HG02885 (cell line): ENCODE measurements around the gene ATXN1.
A peak's percentile ranks its signal among the peaks of the same experiment; 100 is the strongest.
"Not testable (repeated sequence)": the region's sequence is repeated elsewhere in the genome, so short reads cannot be mapped to it uniquely, and the experiment has no call there.

ENCODE experiments used
- ATAC-seq: cut with Tn5 transposase; IDR thresholded peaks from one replicate; pipeline ENCODE4 v1.9.1; 2021; ENCODE audit warnings: mild to moderate bottlenecking; ENCODE audit not compliant: unreplicated experiment, poor library complexity

ATXN1 gene

GRCh38 chr6:16282370-16282769 lies 478.9 kb downstream of the ATXN1 start:
- no peak for ATAC-seq

GRCh38 chr6:16279243-16279642 lies 482.0 kb downstream of the ATXN1 start:
- no peak for ATAC-seq

DNA sequence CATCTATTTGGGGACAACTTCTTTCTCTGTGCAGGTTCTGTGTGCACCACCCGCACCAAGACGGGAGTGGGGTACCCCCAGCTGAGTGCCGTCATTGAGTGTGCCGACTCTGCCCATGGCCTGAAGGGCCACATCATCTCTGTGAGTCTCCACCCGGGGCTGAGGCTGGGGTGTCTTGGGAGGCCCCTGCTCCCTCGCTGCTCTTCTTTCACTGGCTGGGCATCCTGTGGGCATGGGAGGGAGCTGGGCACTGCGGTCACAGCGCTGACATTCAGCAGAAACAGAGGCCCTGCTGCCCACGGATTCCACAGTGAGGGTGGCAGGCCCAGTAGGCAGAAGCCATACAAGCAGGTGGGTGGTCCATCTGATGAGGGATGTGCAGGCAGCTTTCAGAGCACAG lies 482.5 kb downstream of the ATXN1 start:
- no peak for ATAC-seq

DNA sequence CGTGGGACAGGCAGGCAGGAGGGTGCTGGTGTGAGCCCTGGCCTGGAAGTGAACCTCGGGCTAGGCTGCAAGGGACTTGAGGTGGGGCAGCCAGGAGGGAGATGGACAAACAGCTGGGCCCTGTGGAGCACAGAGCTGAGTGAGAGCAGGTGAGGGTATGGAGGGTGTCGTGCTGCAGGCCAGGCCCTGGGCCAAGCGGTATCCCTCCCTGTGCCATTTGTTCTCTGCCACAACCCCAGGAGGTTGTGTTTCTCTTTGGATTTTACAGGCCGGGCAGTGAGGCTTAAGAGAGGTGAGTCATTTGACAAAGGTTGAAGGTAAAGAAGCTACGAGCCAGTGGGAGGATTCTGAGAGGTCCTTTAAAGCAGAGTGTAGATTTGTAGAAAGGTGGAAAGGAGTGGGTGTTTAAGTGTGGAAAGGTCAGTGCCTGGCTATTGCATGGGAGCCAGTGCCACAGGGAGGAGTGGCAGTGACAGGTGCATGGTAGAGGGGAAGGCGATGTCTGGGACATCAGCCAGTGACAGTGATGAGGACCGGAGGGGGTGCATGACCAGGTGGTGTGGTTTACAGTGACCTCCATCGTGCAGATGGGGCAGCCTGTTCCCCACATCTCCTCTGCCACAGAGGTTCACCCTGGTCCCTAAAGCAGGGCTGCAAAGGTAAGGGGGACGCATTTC lies 483.1 kb downstream of the ATXN1 start:
- ATAC-seq, result no peak

DNA sequence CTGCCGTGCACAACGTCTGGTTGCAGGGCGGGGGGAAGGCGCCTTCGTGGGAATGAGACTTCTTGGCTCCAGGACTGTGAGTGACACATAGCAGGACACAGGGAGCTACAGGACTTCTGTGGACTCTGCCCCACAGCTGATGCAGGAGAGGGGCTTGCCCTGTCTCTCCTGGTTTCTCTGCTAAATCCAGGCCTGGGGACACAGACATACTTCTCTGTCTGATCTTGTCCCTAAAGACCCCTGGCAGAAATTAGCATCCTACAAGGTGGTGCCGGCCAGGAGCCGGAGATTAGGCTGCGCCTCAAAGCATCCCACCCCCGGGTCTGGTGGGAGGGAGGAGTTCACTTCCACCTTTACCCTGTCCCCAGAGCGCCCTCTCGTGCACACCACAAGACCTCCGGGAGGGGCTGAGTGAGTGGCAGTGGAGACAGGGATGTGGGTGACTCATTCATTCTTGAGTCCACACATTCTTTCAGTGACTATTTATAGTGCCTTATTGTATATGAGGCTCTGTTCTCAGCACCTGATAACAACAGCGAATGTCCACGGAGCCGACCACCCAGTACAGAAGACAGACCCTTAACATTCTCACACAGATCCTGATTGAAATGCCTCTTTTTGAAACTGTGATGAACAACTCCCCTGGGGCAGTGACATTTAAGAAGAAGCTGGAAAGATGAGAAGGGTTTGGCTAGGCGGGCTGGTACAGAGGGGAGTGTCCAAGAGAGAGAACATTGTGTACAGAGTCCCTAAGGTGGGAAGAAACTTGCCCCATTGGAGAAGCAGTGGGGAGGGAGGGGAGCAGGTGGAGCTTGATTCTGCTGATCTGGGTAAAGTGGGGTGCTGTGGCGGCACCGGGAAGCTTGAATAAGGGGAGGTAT lies 483.9 kb downstream of the ATXN1 start:
- peak; percentile 59 for ATAC-seq

- no peak for ATAC-seq
Observed at GRCh38 chr6:16274885-16275589, 486.2 kb downstream of the ATXN1 start.

DNA sequence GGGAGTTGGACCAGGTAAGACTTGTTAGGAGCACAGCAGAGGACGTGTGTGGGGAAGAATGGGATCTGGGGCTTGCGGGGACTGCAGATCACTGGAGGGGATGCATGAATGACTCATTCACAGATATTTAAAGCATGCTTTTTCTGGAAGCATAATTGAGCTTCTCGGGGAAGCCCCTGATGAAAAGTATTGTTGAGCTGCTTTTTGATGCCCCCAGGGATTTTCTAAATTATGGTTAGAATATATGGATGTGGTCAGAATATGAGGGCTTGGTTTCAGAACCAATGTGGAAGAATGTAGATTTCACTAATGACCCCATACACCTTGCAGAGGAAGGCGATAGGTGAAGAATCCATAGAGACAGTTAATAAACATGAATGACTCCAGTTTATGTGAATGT lies 486.8 kb downstream of the ATXN1 start:
- no peak for ATAC-seq

GRCh38 chr6:16273256-16273655 lies 488.0 kb downstream of the ATXN1 start:
- no peak for ATAC-seq

DNA sequence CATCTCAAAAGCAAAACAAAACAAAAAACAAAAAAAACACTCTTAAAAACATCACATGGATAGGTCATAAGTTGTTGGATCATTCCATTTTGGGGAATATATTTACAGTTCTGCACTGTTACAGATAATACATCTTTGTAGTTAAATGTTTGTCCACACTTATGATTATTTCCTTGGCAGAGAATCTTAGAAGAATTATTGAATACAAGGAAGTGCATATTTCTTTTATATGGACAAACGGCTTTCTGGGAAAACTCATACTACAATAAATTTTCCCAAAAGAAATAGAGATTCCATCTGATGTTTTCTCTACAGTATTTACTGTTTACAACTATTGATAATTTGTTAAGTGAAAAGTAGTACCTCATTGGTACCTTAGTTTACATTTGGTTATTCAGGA lies 489.1 kb downstream of the ATXN1 start:
- no peak for ATAC-seq

- no peak for ATAC-seq
Observed at GRCh38 chr6:16271428-16271827, 489.8 kb downstream of the ATXN1 start.

DNA sequence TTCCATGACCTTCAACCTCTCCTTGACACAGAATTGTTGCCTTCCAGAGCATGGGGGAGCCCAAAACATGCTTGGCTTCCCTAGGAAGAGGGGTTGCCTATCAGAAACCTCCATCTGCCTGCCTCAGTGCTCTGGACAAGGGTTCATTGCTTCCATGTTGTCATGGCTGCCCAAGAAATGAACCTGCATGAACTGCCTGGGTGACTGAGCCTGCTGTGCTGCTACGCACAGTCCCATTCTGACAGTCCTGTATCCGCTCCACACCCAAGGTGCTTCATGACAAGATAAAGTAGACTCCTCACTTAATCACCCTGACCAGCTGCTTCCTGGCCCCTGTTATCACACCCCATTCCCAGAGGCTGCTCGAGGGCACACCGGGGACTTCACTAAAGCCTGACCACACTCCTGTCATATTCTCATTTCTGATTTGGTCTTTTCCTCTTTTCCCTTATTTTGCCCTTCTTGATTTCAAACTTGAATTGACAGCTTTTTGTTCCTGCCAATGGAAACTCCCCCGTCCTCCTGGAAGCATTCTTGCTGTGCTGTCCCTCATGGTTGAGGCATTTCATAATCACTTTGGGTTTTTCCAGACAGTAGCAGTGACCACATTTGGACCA lies 491.0 kb downstream of the ATXN1 start:
- no peak for ATAC-seq

GRCh38 chr6:16269442-16270070 lies 491.7 kb downstream of the ATXN1 start:
- ATAC-seq, result not testable (repeated sequence)

GRCh38 chr6:16267428-16268263 lies 493.6 kb downstream of the ATXN1 start:
- no peak for ATAC-seq

GRCh38 chr6:16265351-16266341 lies 495.6 kb downstream of the ATXN1 start:
- ATAC-seq, result no peak

- no peak for ATAC-seq
Observed at GRCh38 chr6:16264785-16265184, 496.5 kb downstream of the ATXN1 start.

DNA sequence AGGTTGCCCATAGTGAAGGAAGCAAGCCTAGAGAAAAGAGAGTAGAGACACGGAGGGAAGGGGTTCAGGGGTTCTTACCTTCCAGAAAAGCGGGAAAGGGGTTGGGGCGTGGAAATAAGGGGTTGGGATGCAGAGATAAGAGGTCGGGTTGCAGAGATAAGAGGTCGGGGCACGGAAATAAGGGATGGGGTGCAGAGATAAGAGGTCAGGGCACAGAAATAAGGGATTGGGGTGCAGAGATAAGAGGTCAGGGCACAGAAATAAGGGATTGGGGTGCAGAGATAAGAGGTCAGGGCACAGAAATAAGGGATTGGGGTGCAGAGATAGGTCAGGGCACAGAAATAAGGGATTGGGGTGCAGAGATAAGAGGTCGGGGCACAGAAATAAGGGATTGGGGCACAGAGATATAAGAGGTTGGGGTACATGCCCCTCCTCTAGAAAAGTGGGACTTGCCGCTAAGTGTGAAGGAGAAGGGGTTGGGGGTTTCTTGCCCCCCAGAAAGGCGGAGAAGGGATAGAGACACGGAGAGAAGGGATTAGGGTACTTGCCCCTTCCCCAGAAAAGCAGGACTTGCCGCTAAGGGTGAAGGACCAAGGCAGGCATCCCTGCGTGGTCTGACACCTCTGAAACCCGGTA lies 497.7 kb downstream of the ATXN1 start:
- not testable (repeated sequence) for ATAC-seq

GRCh38 chr6:16262773-16263172 lies 498.5 kb downstream of the ATXN1 start:
- not testable (repeated sequence) for ATAC-seq

- not testable (repeated sequence) for ATAC-seq
Observed at GRCh38 chr6:16260602-16261001, 500.7 kb downstream of the ATXN1 start.
